Caco-2 (cell line): Measurements from ENCODE around the gene RND3. TPM values are rescaled to one million over a fixed set of nuclear protein-coding genes. Genes with fewer than 3 reads are reported as not detected.

ENCODE experiments used
- BruUV-seq: library from RNA; stranded (reverse); fragments of 400-500 nt; replicated peaks from 2 replicates; lab custom pipeline; 2021; lab: Mats Ljungman, UMichigan
- CTCF ChIA-PET: fragments of 300-600 bp; sonication (Branson Sonifier 250); formaldehyde crosslinking; loops from one replicate; lab custom pipeline; 2022; ENCODE audit warnings: antibody characterized with exemption; lab: Charles Lee
- POLR2A ChIA-PET: fragments of 300-600 bp; sonication (Branson Sonifier 250); formaldehyde crosslinking; loops from one replicate; lab custom pipeline; 2022; ENCODE audit warnings: antibody characterized with exemption; lab: Charles Lee
- DNase-seq, 2 experiments: peaks; one replicate each; pipeline versions ENCODE4 v3.0.0 to v3.0.0-alpha.2; 2020 to 2022
- H3K27me3 ChIP-seq: replicated peaks from 2 replicates; pipeline ENCODE4 v1.6.0; 2011; ENCODE audit warnings: low read length; ENCODE audit not compliant: control insufficient read depth, insufficient read depth
- H3K36me3 ChIP-seq: 2 replicates; pipeline ENCODE4 v1.5.1; 2011; ENCODE audit warnings: low read length; ENCODE audit not compliant: control insufficient read depth, insufficient read depth
- H3K4me1 ChIP-seq: fragments of 250-450 bp; sonication (Bioruptor Pico); 2 replicates; pipeline ENCODE4 v1.5.1; 2020; ENCODE audit warnings: mild to moderate bottlenecking
- H3K4me3 ChIP-seq: 2 replicates; pipeline ENCODE4 v1.5.1; 2011; ENCODE audit warnings: low read depth, mild to moderate bottlenecking, control low read depth, low read length
- H3K9me3 ChIP-seq: fragments of 250-450 bp; sonication (Bioruptor Pico); 2 replicates; pipeline ENCODE4 v1.5.1; 2020; ENCODE audit warnings: mild to moderate bottlenecking, moderate library complexity
- H3K27ac Mint-ChIP-seq: one replicate; pipeline ENCODE4 v1.8.0; 2022; ENCODE audit warnings: mixed read lengths; ENCODE audit not compliant: unreplicated experiment
- H3K27me3 Mint-ChIP-seq: one replicate; pipeline ENCODE4 v1.8.0; 2022; ENCODE audit warnings: mixed read lengths; ENCODE audit not compliant: insufficient read depth, unreplicated experiment
- H3K36me3 Mint-ChIP-seq: one replicate; pipeline ENCODE4 v1.8.0; 2022; ENCODE audit warnings: mild to moderate bottlenecking, mixed read lengths; ENCODE audit not compliant: insufficient read depth, unreplicated experiment
- H3K4me1 Mint-ChIP-seq: one replicate; pipeline ENCODE4 v1.8.0; 2022; ENCODE audit warnings: low read depth, mixed read lengths; ENCODE audit not compliant: unreplicated experiment
- H3K4me3 Mint-ChIP-seq: one replicate; pipeline ENCODE4 v1.8.0; 2022; ENCODE audit warnings: mild to moderate bottlenecking, moderate library complexity, mixed read lengths; ENCODE audit not compliant: unreplicated experiment
- H3K9me3 Mint-ChIP-seq: one replicate; pipeline ENCODE4 v1.8.0; 2022; ENCODE audit warnings: mixed read lengths; ENCODE audit not compliant: unreplicated experiment
- intact Hi-C: fragments of 100-400 bp; cut with micrococcal nuclease; formaldehyde crosslinking; loops from one replicate; pipeline ENCODE4 v1.10.0; 2022; ENCODE audit not compliant: unreplicated experiment
- total RNA-seq: library from RNA; stranded (reverse); gene quantifications from 2 replicates; pipeline ENCODE4 v1.2.3, GENCODE V29; 2022
- TF ChIP-seq, protein P1 (sequence below), 2 experiments: fragments of 200-600 bp in 1 of 2; IDR thresholded peaks; 1 replicate in 1 of 2; 2 replicates in 1 of 2; pipeline versions ENCODE4 v1.5.1 to v1.8.0; 2011 to 2022; ENCODE audit warnings: antibody characterized with exemption in 1 of 2, control low read depth in 1 of 2, inconsistent platforms in 1 of 2, low read depth in 1 of 2, low read length in 1 of 2, mild to moderate bottlenecking in 1 of 2, moderate library complexity in 1 of 2; ENCODE audit not compliant: insufficient read depth in 1 of 2, severe bottlenecking in 1 of 2, unreplicated experiment in 1 of 2

Gene RND3
- total RNA-seq, 1 experiment from 2014 or later = 75.0 TPM

DNA sequence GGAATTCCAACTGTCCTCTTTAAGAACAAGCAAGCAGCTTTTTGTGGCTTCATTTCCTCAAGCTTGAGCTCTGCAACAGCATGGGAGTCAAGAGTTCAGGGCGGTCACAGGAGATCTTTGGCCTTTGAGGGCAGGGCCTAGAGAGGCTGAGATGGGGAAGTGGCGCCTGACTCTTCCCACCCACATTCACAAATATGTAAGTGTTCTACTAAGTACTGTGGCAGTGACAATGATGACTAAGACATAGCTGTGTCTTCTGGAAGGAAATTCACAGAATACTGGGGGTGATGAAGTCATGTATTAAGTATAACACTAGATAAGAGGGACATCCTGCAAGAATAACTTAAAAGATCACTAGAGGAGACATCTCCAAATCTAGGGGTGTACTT is 15.0 kb downstream of the RND3 start:
- Mint-ChIP-seq H3K4me1 (peaks cover 67% of the 10 kb centered on the region), H3K4me3 (no peak overlapping the region), H3K27ac (peak overlapping the region; percentile 45), H3K27me3 (no peaks in the 10 kb centered on the region), H3K9me3 (peaks cover 6% of the 10 kb centered on the region), H3K36me3 (peaks cover 100% of the 10 kb centered on the region)
- H3K9me3 ChIP-seq = no peaks in the 10 kb centered on the region
- peaks cover 82% of the 10 kb centered on the region for H3K4me1 ChIP-seq
- BruUV-seq = no TSS peak
- POLR2A ChIA-PET = interaction anchor here (0.5 to 0.7 kb wide), 2 partner anchors 10 to 67 kb away, joined by 3 read pairs; no protein-coding TSS in a partner anchor
- TF ChIP-seq, protein P1, sequence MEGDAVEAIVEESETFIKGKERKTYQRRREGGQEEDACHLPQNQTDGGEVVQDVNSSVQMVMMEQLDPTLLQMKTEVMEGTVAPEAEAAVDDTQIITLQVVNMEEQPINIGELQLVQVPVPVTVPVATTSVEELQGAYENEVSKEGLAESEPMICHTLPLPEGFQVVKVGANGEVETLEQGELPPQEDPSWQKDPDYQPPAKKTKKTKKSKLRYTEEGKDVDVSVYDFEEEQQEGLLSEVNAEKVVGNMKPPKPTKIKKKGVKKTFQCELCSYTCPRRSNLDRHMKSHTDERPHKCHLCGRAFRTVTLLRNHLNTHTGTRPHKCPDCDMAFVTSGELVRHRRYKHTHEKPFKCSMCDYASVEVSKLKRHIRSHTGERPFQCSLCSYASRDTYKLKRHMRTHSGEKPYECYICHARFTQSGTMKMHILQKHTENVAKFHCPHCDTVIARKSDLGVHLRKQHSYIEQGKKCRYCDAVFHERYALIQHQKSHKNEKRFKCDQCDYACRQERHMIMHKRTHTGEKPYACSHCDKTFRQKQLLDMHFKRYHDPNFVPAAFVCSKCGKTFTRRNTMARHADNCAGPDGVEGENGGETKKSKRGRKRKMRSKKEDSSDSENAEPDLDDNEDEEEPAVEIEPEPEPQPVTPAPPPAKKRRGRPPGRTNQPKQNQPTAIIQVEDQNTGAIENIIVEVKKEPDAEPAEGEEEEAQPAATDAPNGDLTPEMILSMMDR (IDR thresholded peaks at IDR 0.05; ENCODE audit: insufficient read depth in 1 of 2, low read depth in 1 of 2, low read length in 1 of 2, severe bottlenecking in 1 of 2, unreplicated experiment in 1 of 2) = no peak
- DNase-seq = peak; percentile 34 to 69
- no peaks in the 10 kb centered on the region for H3K27me3 ChIP-seq
- no peak overlapping the region for H3K4me3 ChIP-seq
- H3K36me3 ChIP-seq = peaks cover 7% of the 10 kb centered on the region
- intact Hi-C loops = loop anchor here (2.0 to 10.0 kb wide), 2 partner anchors 548 to 738 kb away; no protein-coding TSS in a partner anchor
- CTCF ChIA-PET = no interaction called here

DNA sequence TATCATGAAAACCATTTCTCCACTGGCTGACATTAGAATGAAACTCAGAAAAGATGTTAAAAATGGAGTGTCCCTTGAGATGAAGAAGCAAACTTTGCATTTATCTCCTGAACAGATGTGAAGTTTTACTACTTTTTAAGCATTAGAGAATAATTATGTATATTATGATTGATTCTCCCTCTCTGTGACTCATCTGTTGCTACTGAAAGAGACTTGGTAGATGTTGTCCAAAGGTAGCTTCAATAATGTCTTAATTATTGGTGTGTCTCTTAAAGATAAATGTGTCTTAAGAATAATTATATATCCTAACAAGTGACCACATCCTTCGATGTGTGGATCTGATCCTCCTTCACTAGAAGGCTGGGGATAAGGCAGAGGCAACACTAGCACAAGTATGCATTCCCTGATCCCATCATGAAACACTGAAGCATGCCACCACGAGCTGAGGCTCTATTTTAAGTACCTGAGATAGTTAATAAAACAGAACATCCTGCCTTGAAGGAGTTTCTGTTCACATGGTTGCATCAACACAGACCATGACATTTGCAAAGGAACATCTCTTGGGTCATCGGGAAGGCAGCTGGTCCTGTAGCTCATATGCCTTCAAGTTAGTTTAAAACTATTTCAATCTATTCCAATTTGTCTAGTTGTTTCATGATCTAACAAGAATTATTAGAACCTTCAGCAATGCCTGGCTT is 15.5 kb downstream of the RND3 start:
- Mint-ChIP-seq H3K36me3 (peaks cover 100% of the 10 kb centered on the region), H3K27me3 (no peaks in the 10 kb centered on the region), H3K27ac (peak overlapping the region; percentile 45), H3K9me3 (peaks cover 6% of the 10 kb centered on the region), H3K4me3 (no peak overlapping the region), H3K4me1 (peaks cover 64% of the 10 kb centered on the region)
- H3K9me3 ChIP-seq = no peaks in the 10 kb centered on the region
- TF ChIP-seq, protein P1 (IDR thresholded peaks at IDR 0.05; ENCODE audit: insufficient read depth in 1 of 2, low read depth in 1 of 2, low read length in 1 of 2, severe bottlenecking in 1 of 2, unreplicated experiment in 1 of 2) = no peak
- no peaks in the 10 kb centered on the region for H3K27me3 ChIP-seq
- H3K4me1 ChIP-seq = peaks cover 82% of the 10 kb centered on the region
- ChIA-PET POLR2A (interaction anchor here (0.7 to 0.8 kb wide), 2 partner anchors 11 to 13 kb away, joined by 3 read pairs; no protein-coding TSS in a partner anchor), CTCF (no interaction called here)
- intact Hi-C loops = loop anchor here (2.0 to 10.0 kb wide), 2 partner anchors 547 to 737 kb away; no protein-coding TSS in a partner anchor
- no TSS peak for BruUV-seq
- H3K36me3 ChIP-seq = peaks cover 7% of the 10 kb centered on the region
- H3K4me3 ChIP-seq = no peak overlapping the region
- no peak for DNase-seq

DNA sequence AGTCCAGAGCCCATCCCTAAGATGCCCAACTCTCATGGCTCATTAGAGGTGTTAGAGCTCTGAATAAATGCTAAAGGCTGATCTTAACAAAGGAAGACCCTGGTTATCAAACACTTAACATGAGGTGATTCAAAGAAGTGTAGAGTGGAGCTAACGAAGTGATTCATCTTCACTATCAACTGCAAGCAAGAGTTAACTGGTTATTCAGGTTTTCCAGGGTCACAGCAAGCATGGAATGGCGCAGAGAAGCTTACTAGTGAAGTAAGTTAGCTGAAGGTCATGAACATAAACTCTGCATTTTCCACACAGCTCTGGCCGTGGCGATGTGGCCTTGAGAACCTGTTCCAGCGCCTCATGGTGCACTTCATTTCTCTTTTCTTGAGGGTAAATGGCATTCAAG is 17.0 kb downstream of the RND3 start:
- H3K36me3 ChIP-seq = peaks cover 7% of the 10 kb centered on the region
- peak overlapping the region; percentile 37 for H3K27ac Mint-ChIP-seq
- CTCF ChIA-PET = no interaction called here

More for the DNA sequence above, 17.0 kb downstream of the RND3 start:
- Mint-ChIP-seq H3K9me3 (peaks cover 6% of the 10 kb centered on the region), H3K4me1 (peaks cover 63% of the 10 kb centered on the region), H3K27me3 (no peaks in the 10 kb centered on the region), H3K36me3 (peaks cover 97% of the 10 kb centered on the region), H3K4me3 (no peak overlapping the region)
- H3K9me3 ChIP-seq = no peaks in the 10 kb centered on the region
- POLR2A ChIA-PET = no interaction called here
- intact Hi-C loops = loop anchor here (10.0 kb wide), 1 partner anchor 546 kb away; no protein-coding TSS in a partner anchor
- TF ChIP-seq, protein P1 (IDR thresholded peaks at IDR 0.05; ENCODE audit: insufficient read depth in 1 of 2, low read depth in 1 of 2, low read length in 1 of 2, severe bottlenecking in 1 of 2, unreplicated experiment in 1 of 2) = no peak
- no TSS peak for BruUV-seq
- H3K27me3 ChIP-seq = no peaks in the 10 kb centered on the region
- no peak overlapping the region for H3K4me3 ChIP-seq
- DNase-seq = no peak
- H3K4me1 ChIP-seq = peaks cover 78% of the 10 kb centered on the region
